GM18861 (cell line): ENCODE data around the gene PKP4.

Experiments used
- ATAC-seq: cut with Tn5 transposase; IDR thresholded peaks from one replicate; pipeline ENCODE4 v1.9.1; 2021; ENCODE audit not compliant: unreplicated experiment

Gene PKP4

DNA sequence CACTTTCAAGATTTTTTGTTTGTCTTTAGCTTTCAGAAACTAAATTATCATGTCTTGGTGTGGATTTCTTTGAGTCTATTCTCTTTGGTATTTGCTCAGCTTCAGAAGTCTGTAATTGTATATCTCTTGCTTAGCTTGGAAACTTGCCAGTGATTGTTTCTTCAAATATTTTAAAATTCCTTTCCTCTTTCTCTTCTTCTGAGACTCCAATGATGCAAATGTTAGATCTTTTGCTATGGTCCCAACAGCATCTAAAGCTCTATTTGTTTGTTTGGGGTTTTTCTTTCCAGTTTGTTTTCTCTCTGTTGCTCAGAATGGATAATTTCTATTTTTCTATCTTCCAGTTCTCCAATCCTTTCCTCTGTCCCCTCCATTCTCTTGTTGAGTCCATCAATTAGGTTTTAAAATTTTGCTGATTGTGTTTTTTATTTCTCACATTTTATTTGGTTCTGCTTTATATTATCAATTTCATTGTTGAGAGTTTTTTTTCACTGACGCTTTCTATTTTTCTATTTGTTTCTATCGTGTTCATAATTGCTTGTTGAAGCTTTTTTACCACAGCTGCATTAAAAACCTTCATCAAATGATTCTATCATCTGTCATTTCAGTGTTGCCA is 256.9 kb downstream of the PKP4 start:
- no peak for ATAC-seq

DNA sequence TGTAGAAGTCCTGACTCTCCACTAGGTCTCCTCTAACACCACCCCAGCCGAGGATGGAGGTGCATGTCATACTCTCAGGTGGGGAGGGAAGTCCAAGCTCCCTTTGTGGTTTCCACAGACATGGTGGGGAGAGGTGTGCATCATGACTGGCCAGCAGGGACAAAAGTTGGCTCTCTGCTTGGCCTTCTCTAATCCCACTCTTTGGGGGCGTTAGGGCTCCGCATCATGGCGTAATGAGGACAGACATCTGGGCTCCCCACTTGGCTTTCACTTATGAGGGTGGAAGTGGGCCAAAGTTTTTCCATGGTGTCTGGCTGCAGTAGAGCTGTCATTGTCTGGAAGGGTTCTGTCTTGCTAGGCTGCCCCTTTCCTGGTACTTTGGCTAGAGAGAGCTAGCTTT is 257.7 kb downstream of the PKP4 start:
- no peak for ATAC-seq

DNA sequence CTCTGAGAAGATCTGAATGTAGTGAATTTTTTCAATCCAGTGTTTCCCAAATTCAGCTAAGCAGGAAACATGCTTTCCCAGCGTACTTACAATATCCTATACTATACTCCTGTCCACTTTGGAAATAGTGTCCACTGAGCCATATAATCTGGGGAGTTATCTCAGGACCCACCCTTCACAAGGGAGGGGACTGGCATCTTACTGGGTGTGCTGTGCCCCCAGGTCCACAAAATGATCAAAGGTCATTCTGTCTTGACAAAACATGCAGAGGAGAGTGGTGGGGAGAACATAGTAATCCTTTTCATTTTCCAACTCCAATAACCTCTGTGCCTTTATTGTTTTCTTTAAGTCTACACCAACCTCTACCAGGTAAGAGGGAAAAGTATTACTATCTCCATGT is 258.6 kb downstream of the PKP4 start:
- no peak for ATAC-seq

DNA sequence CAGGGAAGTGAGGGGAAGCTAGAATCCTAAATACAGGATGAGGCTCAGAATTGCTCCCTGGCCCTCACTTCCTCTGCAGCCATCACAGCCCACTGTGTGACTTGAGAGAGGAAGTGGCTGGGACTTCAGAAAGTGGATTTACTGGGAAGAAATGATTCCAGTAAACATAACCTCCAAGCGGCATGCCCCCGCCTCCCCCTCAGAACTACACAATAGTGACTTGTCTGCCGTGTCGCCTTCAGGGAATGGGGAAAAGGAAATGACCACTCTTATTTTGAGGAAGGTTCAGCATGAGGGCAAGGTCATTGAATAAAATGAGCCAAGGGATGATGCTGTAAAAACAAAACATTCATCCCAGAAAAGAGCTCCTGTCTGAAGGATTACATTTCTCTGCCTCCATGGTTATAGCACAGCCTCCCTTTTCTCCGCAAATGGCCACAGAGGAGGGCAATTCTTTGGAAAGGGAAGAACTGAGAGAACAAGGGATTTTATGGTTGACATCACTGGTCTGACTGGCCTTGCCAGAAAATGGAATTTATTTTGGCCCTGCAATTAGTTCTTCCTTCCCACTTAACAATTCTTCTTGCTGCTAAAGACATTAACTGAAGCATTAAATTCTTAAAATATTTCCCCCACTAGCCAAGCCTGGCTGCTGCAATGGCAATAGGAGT is 259.5 kb downstream of the PKP4 start:
- no peak for ATAC-seq

DNA sequence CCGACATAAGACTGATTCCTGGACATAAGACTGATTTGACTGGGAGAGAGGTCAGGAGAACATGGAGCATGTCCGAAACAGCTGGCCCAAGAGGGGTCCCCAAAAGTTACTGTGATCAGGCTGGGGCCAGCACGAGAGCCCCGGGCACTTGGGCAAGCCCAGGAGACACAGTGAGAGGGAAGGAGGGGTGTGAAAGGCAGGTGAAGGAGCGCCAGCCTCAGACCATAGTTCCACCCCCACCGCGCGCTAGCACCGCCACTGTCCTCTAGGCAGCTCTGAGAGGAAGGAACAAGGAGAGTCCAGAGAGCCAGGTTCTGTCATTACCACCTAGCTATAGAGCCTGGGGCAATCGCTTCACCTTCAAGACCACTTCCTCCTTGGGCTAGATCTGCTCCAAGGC is 260.2 kb downstream of the PKP4 start:
- ATAC-seq: no peak

DNA sequence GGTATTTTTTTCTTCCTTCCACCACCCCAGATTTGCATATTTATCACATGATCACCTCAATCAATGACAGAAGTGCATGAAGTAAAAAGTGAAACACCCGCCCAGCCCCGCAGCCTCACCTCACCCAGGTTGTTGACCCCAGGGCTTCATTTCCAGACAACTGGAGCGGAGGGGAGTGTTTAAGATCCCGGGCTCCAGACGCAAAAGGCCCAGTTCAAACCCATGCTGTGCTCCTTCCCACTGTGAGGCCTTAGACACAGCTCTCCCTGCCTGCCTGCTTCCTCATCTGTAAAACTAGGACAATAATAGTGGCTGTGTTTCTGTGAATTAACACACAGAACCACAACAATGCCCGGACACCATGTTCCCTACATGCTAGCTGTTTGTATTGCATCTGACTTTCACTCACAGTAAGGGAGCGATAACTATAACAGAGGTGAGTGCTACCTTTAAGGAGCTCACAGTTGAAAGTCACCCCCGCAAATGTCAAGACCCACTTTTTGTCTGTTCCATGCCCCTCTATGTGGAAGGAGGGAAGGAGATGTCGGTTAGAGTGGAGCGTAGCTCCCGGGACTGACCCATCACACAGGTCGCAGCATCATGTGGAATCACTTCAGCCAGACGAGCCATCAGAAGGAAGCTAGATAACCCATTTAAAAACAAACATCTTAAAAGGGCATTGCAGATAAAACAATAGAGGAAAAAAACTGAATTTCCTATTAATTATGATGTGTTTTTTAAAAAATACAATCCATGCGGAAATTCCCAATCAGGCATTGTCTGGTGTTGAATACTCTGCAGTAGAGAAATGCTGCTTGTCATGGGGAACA is 260.8 kb downstream of the PKP4 start:
- ATAC-seq: no peak

DNA sequence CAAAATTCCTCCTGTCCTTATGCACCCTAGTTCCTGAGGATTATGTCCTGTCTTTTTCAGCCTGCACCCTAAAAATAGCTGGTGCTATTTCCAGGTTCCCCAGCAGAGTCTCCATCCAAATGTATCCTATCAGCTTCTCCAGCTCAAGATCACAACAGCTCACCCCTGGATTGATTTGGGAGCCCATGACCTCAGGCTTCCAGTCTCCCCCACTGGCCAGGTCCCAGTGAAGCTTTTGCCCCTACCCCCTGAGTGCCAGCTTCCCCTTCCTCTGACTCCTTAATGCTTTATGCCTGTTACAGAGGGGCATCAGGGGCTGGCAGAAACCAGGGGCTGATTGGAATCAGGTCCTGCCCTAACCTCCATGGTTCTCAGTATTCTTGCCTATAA is 261.4 kb downstream of the PKP4 start:
- no peak for ATAC-seq

DNA sequence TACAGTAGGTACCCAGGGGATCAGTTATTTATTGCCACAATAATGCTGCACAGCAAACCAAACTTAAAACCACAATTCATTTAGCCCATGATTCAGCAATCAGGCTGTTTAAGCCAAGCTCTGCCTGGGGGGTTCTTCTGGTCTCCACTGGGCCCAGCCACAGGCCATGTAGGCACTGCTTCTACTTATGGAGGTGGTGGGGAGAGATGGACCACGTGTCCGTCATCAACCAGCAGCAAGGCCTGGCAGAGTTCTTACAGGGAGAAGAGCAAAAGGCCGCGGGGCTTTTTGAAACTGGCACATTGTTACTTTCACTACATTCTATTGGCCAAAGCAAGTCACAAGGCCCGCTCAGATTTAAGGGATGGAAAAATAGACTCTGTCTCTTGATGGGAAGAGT is 262.1 kb downstream of the PKP4 start:
- no peak for ATAC-seq

DNA sequence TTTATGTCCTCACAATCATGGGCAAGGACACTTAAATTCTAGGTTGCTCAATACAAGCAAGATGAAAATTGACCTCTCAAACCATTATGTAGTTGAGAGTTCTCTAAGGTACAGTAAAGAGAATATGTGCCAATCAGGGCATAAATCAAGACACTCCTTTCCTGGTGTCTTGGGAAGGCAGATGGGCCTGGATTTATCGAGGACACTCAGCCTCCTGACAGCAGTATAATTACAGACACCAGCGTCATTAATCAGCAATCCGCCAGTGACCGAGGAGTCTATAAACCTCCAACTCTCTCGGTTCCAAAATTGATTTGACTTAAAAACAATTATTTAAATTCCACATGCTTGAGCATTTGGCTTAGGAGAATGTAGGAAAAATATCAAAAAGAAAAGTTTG is 262.7 kb downstream of the PKP4 start:
- ATAC-seq: no peak

DNA sequence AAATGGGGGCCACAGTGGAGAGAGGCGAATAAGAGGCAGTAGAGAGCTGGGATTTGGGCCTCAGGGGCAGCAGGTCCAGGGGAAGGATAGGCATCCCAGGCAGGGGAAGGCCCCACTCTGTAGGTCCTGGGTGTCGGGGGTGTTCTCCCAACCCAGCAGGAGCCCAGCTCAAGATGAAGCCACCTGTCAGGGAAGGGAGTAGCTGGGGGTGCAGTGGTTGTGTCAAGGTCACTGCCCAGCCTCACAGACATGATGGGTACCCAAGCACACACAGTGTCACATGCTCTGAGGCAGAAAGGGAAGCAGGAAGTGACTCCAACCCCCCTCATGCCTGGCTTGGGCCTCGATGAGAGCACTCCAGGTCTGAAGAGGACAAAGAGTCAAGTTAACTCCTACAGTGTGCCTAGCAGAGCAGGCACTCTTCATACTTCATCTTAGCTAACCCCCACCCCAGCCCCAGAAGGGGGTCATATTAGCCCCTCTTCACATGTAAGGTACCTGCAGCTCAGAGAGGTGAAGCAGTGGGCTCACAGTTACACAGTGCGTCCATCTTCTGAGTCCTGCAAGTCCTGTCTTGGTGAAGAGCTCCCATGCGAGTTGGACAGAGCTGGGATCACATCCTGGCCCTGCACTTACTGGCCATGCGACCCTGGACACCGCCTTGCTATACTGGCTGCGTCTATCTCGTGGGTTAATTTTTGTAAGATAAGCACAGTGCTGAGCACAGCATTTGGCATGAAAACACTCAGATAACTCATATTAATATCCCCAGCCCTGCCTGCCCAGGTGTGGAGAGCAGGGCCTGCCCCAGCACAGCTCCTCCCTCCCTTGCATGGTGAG is 265.7 kb downstream of the PKP4 start:
- ATAC-seq: no peak

DNA sequence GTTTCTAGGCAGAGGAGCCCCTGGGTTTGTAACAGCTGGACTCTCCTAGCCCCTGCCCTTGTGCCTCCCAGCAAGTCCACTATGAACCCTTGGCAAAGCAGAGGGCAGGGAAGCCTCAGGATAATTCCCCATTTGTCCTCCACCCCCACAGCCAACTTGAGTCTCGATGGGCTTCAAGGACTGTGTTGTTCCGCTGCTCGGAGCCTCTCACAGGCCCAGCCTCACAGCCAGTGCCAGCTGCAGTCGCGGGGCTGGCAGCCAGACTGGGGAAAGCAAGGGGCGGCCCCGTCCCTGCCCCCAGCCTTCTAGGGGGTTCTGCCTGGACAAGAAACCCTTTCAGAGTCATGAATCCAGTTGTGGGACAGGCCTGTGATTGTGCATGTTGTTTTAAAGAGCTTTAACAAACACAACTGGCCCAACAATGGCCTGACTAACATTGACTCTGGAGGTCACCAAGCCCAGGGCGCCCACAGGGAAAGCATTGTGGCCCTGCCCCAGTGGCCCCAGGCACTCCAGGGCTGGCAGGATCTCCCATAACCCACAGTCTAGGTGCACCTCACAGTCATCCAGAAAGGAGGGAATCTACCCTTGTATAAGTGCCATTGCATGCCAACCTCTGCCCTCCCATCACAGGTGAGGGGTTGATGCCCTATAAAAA is 266.6 kb downstream of the PKP4 start:
- no peak for ATAC-seq

DNA sequence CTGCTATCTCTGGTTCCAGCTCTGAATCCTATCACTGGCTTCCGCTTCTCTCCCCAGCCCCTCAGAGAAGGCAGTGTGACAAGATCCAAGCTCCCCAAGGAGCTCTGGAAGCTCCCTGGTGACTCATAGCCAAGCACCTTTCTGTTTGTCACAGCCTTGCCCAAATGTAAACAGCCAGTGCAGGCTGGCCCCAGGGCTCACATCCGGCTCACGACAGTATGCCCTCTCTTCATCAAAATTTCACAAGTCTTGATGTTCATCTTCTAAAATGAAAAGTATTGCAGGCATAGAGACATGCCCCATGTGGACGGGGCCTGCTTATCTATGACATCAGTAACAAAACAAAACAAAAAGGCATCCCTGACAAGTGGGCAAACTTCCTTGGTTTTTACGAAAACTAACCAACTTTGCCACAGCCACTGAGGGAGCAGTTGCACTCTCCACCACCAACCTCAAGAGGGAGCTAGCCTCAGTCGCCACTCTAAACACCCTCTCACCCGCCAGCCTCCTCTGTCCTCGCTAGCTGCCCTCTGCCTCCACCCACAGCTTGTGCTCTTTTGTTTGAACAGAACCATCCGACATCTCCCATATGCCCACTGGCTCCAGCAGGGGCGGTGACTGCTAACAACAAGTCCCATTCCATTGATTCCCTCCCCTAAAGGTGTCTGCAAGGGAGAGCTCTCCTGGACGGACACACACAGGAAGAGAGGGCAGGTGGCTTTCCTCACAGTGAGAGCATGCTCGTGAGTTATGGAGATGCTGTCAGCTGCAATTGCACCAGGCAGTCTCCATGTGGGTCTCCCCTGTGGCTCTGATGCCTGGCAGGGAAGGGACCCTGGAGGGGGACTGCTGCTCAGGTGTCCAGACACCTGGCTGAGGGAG is 267.4 kb downstream of the PKP4 start:
- no peak for ATAC-seq

DNA sequence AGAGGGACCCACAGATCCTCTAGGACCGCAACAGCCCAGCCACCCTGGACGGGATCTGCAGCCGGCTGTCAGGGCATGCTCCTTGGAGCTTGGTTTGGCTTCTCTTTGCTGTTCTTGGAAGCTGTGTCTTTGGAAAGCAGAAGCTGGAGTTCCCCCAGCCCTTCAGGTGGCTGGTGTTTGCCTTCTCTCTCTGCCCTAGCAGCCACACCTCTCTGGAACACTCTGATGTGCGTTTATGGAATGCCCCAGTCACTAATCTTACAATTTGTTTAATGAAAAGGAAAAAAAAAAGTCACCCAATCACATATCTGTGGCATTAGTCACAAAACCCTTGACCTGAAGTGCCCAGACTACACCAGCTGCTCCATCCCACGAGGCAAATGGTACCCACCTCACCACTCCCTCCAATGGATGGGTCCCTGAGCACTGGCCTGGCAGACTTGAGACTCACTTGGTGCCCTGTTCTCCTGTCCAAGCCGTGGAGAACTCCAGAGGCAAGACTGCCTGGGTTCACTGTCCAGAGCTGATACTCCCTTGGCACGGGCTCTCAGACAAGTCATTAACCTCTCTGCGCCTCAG is 268.1 kb downstream of the PKP4 start:
- no peak for ATAC-seq

DNA sequence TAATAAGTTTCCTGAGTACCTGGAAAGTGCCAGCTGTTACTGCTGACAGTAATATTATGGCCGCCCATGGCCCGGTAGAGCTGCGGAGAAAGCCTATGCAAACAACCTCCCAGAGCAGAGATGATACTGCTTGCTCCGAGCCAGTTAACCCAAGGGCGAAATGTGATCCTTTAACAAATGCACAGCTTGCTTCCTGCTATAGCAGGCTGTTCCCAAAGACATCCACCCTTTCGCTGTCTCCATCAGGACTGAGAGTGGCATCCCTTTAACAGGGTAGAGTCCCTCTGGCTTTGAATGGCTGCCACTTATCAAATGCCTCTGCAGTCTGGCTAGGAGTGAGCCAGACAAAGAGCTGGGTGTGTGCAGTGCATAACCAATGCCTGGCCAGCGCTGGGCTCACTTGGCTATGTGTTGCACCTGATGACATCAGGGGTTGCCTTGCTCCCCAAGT is 268.7 kb downstream of the PKP4 start:
- no peak for ATAC-seq

DNA sequence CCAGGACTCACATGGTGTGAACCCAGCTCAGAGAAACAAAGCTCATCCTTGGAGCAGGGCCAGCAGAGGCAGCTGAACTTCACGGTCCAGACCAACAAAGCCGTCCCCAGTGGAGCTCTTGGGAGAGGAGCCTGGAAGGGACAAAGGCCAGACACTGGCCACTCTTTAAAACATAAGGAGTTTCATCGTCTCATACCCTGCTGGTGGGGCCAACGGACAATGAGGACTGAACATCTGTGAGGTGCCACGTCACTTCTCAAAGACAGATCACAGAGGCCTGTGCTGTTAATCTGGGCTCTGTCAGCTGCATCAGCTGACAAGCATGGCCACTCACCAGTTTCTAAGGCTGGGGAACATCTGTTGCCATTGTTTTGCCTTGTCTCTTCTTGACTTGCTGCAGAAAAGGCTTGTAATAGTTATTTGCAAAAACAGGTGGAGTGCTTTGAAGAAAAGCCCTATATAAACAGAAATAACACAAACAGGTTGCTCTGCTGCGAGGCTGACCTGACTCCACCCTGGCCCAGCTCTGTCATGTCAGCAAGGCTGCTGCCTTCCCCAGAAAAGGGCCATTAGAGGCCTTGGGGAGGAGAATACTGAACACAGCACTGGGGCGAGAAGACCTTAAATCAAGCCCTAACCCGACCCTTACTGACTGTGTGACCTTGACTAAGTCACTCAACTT is 270.3 kb downstream of the PKP4 start:
- no peak for ATAC-seq

DNA sequence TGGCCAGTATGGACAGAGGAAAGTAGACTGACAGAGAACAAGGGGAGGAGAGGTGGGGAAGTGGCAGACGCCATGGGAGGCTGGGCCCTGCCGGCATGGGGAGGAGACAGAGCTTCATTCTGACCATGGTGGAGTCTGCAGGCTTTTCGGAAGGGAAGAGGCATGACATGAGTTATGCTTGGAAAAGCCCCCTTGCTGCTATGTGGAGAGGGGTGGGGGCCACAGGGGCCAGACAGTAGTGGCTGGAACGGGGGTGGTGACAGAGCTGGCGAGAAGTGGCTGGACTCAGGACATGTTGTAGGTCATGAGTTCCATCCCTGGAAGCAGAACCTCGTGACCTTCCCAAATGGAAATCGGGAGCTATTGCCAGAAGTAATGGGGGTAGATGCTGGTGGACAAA is 271.7 kb downstream of the PKP4 start:
- no peak for ATAC-seq

DNA sequence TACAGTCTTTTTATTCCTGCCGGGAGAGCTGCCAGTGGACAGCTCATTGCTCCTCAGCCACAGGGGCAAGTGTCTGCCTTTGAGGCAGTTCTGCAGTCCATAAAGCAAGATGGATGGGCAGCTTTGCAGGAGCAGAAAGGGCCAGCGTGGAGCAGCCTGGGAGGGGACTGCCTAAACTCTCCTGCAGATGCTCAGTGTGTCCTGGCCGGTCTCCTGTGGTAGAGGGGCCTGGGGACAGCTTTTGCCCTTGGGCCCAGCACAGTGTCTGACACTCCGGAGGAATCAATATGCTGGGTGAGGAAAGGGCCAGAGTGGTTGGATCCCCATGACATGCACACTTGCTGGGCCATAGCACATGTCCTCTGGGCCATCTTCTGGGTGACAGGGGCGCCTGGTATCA is 272.7 kb downstream of the PKP4 start:
- ATAC-seq: no peak

DNA sequence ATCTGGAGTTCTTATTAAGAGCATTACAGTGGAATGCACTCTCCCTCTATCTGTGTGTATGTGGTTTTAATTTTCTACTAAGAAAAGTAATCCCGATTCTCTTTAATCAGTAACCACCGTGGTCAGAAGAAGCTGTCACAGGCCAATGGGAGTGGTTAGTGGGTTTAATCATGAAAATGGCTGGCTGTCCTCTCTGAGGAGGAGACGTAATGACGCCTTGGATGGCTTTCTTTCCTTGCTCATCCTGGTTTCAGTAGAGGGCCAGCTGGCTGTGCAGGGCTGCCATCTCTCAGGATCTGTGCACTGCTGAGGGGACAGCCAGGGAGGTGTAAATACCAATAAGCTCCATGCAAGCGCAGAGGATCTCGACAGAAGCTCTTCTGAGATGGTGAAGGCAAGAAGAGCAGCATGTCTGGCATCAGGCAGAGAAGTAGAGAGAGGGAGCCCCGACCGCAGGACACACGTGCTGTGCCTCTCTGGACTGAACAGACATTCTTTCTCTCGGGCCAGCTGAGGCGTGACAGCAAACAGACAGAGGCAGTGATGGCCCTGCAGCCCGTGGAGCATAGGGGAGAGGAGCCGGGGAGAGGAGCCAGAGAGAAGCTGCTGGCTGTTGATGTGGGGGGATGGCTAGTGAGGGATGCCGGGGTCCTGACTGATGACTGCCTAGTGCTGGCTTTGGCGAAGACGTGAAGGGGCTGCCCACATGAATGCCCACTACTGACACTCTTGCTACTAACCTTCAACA is 273.3 kb downstream of the PKP4 start:
- no peak for ATAC-seq
